H9 (cell line): ENCODE results near the gene FBLN7. TPM values are rescaled to one million over a fixed set of nuclear protein-coding genes. Genes with fewer than 3 reads are reported as not detected.

ENCODE experiments used
- DNase-seq: peaks from one replicate; pipeline ENCODE4 v3.0.0-alpha.2; 2017
- H2AFZ ChIP-seq: one replicate; pipeline ENCODE4 v1.6.1; 2013; ENCODE audit warnings: mild to moderate bottlenecking, low read length, control low read depth, moderate library complexity
- H2AK5ac ChIP-seq: 2 replicates; pipeline ENCODE4 v1.6.1; 2013; ENCODE audit warnings: low read length, control low read depth, mixed read lengths; ENCODE audit not compliant: insufficient read length
- H2BK120ac ChIP-seq: one replicate; pipeline ENCODE4 v1.6.1; 2013; ENCODE audit warnings: low read depth, mild to moderate bottlenecking, low read length, control low read depth, inconsistent platforms; ENCODE audit not compliant: poor library complexity, severe bottlenecking
- H2BK12ac ChIP-seq: 2 replicates; pipeline ENCODE4 v1.6.1; 2013; ENCODE audit warnings: low read length, control low read depth, mixed read lengths, low read depth; ENCODE audit not compliant: insufficient read length
- H2BK15ac ChIP-seq: 2 replicates; pipeline ENCODE4 v1.6.1; 2013; ENCODE audit warnings: low read depth, low read length, control low read depth
- H2BK20ac ChIP-seq: one replicate; pipeline ENCODE4 v1.6.1; 2013; ENCODE audit warnings: low read depth, mild to moderate bottlenecking, low read length, control low read depth, inconsistent platforms; ENCODE audit not compliant: poor library complexity, severe bottlenecking
- H2BK5ac ChIP-seq: 2 replicates; pipeline ENCODE4 v1.6.1; 2013; ENCODE audit warnings: low read length, control low read depth, mixed read lengths; ENCODE audit not compliant: insufficient read length
- H3K14ac ChIP-seq: 2 replicates; pipeline ENCODE4 v1.6.1; 2013; ENCODE audit warnings: low read length, control low read depth; ENCODE audit not compliant: insufficient read depth
- H3K18ac ChIP-seq: 2 replicates; pipeline ENCODE4 v1.6.1; 2013; ENCODE audit warnings: low read depth, mild to moderate bottlenecking, mixed read lengths, low read length, control low read depth; ENCODE audit not compliant: insufficient read length
- H3K23ac ChIP-seq: 2 replicates; pipeline ENCODE4 v1.6.1; 2013; ENCODE audit warnings: low read length, control low read depth, mixed read lengths, low read depth; ENCODE audit not compliant: insufficient read length
- H3K23me2 ChIP-seq: 2 replicates; pipeline ENCODE4 v1.6.1; 2013; ENCODE audit warnings: low read depth, mild to moderate bottlenecking, mixed read lengths, low read length, control low read depth; ENCODE audit not compliant: insufficient read length, poor library complexity, severe bottlenecking
- H3K27ac ChIP-seq: 2 replicates; pipeline ENCODE4 v1.5.1; 2013; ENCODE audit warnings: low read length, control low read depth, mixed read lengths, low read depth; ENCODE audit not compliant: insufficient read length
- H3K27me3 ChIP-seq: 2 replicates; pipeline ENCODE4 v1.6.1; 2013; ENCODE audit warnings: low read length, control low read depth, inconsistent platforms; ENCODE audit not compliant: insufficient read depth
- H3K4ac ChIP-seq: 2 replicates; pipeline ENCODE4 v1.6.1; 2013; ENCODE audit warnings: low read depth, mild to moderate bottlenecking, control low read depth, inconsistent platforms, low read length, moderate library complexity
- H3K4me1 ChIP-seq: 2 replicates; pipeline ENCODE4 v1.6.1; 2013; ENCODE audit warnings: low read length, control low read depth, inconsistent platforms; ENCODE audit not compliant: insufficient read depth
- H3K4me2 ChIP-seq: 2 replicates; pipeline ENCODE4 v1.6.1; 2013; ENCODE audit warnings: low read length, control low read depth, mixed read lengths; ENCODE audit not compliant: insufficient read length, insufficient read depth
- H3K56ac ChIP-seq: 2 replicates; pipeline ENCODE4 v1.6.1; 2013; ENCODE audit warnings: low read depth, mild to moderate bottlenecking, mixed read lengths, low read length, control low read depth; ENCODE audit not compliant: insufficient read length
- H3K79me1 ChIP-seq: 2 replicates; pipeline ENCODE4 v1.6.1; 2013; ENCODE audit warnings: low read depth, mild to moderate bottlenecking, moderate library complexity, low read length, control low read depth, inconsistent platforms; ENCODE audit not compliant: insufficient read depth, poor library complexity, severe bottlenecking
- H3K79me2 ChIP-seq: 2 replicates; pipeline ENCODE4 v1.6.1; 2013; ENCODE audit warnings: low read length, control low read depth, inconsistent platforms; ENCODE audit not compliant: insufficient read depth
- H3K9ac ChIP-seq: 2 replicates; pipeline ENCODE4 v1.6.1; 2013; ENCODE audit warnings: low read length, control low read depth, mixed read lengths; ENCODE audit not compliant: insufficient read length; ENCODE audit errors: extremely low read depth
- H3K9me3 ChIP-seq: one replicate; pipeline ENCODE4 v1.6.1; 2013; ENCODE audit warnings: low read depth, low read length, inconsistent platforms; ENCODE audit not compliant: control insufficient read depth
- H3T11ph ChIP-seq: one replicate; pipeline ENCODE4 v1.6.1; 2013; ENCODE audit warnings: mild to moderate bottlenecking, low read length, control low read depth, inconsistent platforms
- H4K20me1 ChIP-seq: one replicate; pipeline ENCODE4 v1.6.1; 2013; ENCODE audit not compliant: control insufficient read depth, insufficient read length, insufficient read depth
- H4K5ac ChIP-seq: 2 replicates; pipeline ENCODE4 v1.6.1; 2013; ENCODE audit warnings: low read depth, mild to moderate bottlenecking, mixed read lengths, low read length, control low read depth; ENCODE audit not compliant: insufficient read length
- H4K8ac ChIP-seq: replicated peaks from 2 replicates; pipeline ENCODE4 v1.6.1; 2013; ENCODE audit warnings: low read length, control low read depth, mixed read lengths, low read depth; ENCODE audit not compliant: insufficient read length
- H4K91ac ChIP-seq: 2 replicates; pipeline ENCODE4 v1.6.1; 2013; ENCODE audit warnings: low read depth, mild to moderate bottlenecking, moderate library complexity, mixed read lengths, low read length, control low read depth; ENCODE audit not compliant: insufficient read length
- H3K27ac Mint-ChIP-seq, 3 experiments: 2 replicates in 2 of 3; 3 replicates in 1 of 3; pipeline ENCODE4 v1.8.0; 2020 to 2021; ENCODE audit warnings: mixed read lengths in 3 of 3, mild to moderate bottlenecking in 1 of 3, moderate library complexity in 1 of 3
- H3K27me3 Mint-ChIP-seq: 2 replicates; pipeline ENCODE4 v1.8.0; 2021; ENCODE audit warnings: low read depth, mild to moderate bottlenecking, moderate library complexity, mixed read lengths
- H3K36me3 Mint-ChIP-seq, 3 experiments: 2 replicates in 2 of 3; 3 replicates in 1 of 3; pipeline ENCODE4 v1.8.0; 2020 to 2021; ENCODE audit warnings: low read depth in 3 of 3, mixed read lengths in 3 of 3; ENCODE audit not compliant: insufficient read depth in 1 of 3
- H3K4me1 Mint-ChIP-seq, 2 experiments: 2 replicates each; pipeline ENCODE4 v1.8.0; 2020; ENCODE audit warnings: mixed read lengths in 2 of 2
- H3K4me3 Mint-ChIP-seq, 2 experiments: 2 replicates in 1 of 2; 3 replicates in 1 of 2; pipeline ENCODE4 v1.8.0; 2020 to 2021; ENCODE audit warnings: mild to moderate bottlenecking in 2 of 2, mixed read lengths in 2 of 2, moderate library complexity in 1 of 2
- H3K9me3 Mint-ChIP-seq, 2 experiments: 2 replicates in 1 of 2; 3 replicates in 1 of 2; pipeline ENCODE4 v1.8.0; 2020; ENCODE audit warnings: mild to moderate bottlenecking in 2 of 2, mixed read lengths in 2 of 2, moderate library complexity in 1 of 2
- CTCF ChIP-seq: fragments of 200-600 bp; sonication (generic); conservative IDR thresholded peaks from 3 replicates; pipeline ENCODE4 v1.8.0; 2021; ENCODE audit warnings: antibody characterized with exemption, mild to moderate bottlenecking
- WGBS: extraction: QIAGEN DNeasy Blood & Tissue Kit; methylation state at CpG from one replicate; pipeline ENCODE4 v1.1.7; 2013; ENCODE audit warnings: missing lambda C conversion rate, low lambda C conversion rate, mixed read lengths; ENCODE audit not compliant: insufficient read length; ENCODE audit errors: extremely low coverage; 5-methylcytosine and 5-hydroxymethylcytosine counted together
- total RNA-seq: library from RNA; stranded (reverse); gene quantifications from 2 replicates; pipeline ENCODE4 v1.2.1, GENCODE V29; 2021

FBLN7 gene
- total RNA-seq, 1 experiment from 2014 or later = 1.3 TPM

GRCh38 chr2:112163541-112163981 is 25.4 kb downstream of the FBLN7 start:
- H3K27ac ChIP-seq = no peak overlapping the region
- no peak overlapping the region for H4K91ac ChIP-seq
- H3K56ac ChIP-seq = no peak overlapping the region
- H3K4me1 Mint-ChIP-seq = peaks cover 4 to 7% of the 10 kb centered on the region in 2 experiments; a peak in 3 of 4 replicates
- no peaks in the 10 kb centered on the region for H3K79me2 ChIP-seq
- H3K14ac ChIP-seq = no peak overlapping the region; the same call in 1 of the 2 replicates
- no peaks in the 10 kb centered on the region; the same call in 1 of the 2 replicates for H3K27me3 Mint-ChIP-seq
- DNase-seq = peak; percentile 20
- H2BK5ac ChIP-seq = no peak overlapping the region
- no CpG with 5 or more reads among the region's 9 CpGs for WGBS
- no peak for TF ChIP-seq CTCF
- H2BK15ac ChIP-seq = no peak overlapping the region
- no peak overlapping the region for H2AK5ac ChIP-seq
- no peaks in the 10 kb centered on the region for H3K36me3 Mint-ChIP-seq
- H2BK20ac ChIP-seq = no peak overlapping the region
- H3K23ac ChIP-seq = no peak overlapping the region
- no peaks in the 10 kb centered on the region for H3K9me3 ChIP-seq
- no peak overlapping the region for H3T11ph ChIP-seq
- H3K4me2 ChIP-seq = no peak overlapping the region
- no peaks in the 10 kb centered on the region for H3K4me1 ChIP-seq
- H3K27me3 ChIP-seq = no peaks in the 10 kb centered on the region
- H3K27ac Mint-ChIP-seq = no peak overlapping the region
- H4K20me1 ChIP-seq = peaks cover 6% of the 10 kb centered on the region
- no peak overlapping the region for H3K4ac ChIP-seq
- no peak overlapping the region for H2AFZ ChIP-seq
- no peak overlapping the region for H3K4me3 Mint-ChIP-seq
- no peak overlapping the region for H2BK120ac ChIP-seq
- H3K79me1 ChIP-seq = no peaks in the 10 kb centered on the region
- H3K23me2 ChIP-seq = no peaks in the 10 kb centered on the region
- H4K5ac ChIP-seq = no peak overlapping the region
- H3K9ac ChIP-seq = no peak overlapping the region
- H3K18ac ChIP-seq = no peak overlapping the region
- no peak overlapping the region for H2BK12ac ChIP-seq
- H4K8ac ChIP-seq = no peak overlapping the region
- H3K9me3 Mint-ChIP-seq = no peaks in the 10 kb centered on the region
